ENCODE data around the gene SCO1. TPM values are rescaled to one million over a fixed set of nuclear protein-coding genes. Genes with fewer than 3 reads are reported as not detected.

The SCO1 gene
- total RNA-seq, 1 donor from 2014 or later: 36.0 TPM

DNA sequence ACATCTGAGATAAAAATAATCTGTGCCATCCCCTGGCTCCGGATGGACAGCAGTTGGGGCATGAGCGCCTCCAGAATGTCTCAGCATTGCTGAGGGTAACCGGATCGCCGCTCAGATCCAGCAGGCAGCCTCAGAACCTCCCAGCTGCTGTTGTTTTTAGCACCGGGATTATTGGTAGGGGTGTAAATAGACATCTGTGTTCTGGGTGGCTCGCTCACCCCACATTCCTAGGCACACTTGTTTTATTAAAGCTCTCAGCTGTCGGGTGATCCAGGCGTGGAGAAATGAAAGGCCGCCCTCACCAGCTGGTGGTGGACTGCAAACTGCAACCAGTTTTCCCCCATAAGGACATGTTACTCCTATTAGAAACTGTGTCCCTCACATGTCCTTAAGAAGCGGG lies 72.4 kb downstream of the SCO1 start:
- no peaks in the 10 kb centered on the region for H3K9me3 ChIP-seq (ENCODE audit: insufficient read depth, low read depth, low read length)
- H3K4me3 ChIP-seq (ENCODE audit: insufficient read depth, low read depth, low read length): no peak overlapping the region
- Mint-ChIP-seq H3K4me3 (ENCODE audit: unreplicated experiment) (no peak overlapping the region), H3K27ac (ENCODE audit: unreplicated experiment) (no peak overlapping the region), H3K4me1 (ENCODE audit: low read depth, unreplicated experiment) (no peaks in the 10 kb centered on the region), H3K27me3 (ENCODE audit: low read depth, unreplicated experiment) (peaks cover 6% of the 10 kb centered on the region), H3K36me3 (ENCODE audit: low read depth, unreplicated experiment) (peaks cover 5% of the 10 kb centered on the region), H3K9me3 (ENCODE audit: unreplicated experiment) (no peaks in the 10 kb centered on the region)
- FAIRE-seq (no peak), DNase-seq (ENCODE audit: low read depth) (no peak)
- no peaks in the 10 kb centered on the region for H3K4me1 ChIP-seq (ENCODE audit: insufficient read depth, low read length)
- no peak overlapping the region for H3K9ac ChIP-seq (ENCODE audit: low read length)
- H3K4me2 ChIP-seq (ENCODE audit: low read length): no peak overlapping the region
- no peaks in the 10 kb centered on the region for H3K79me2 ChIP-seq (ENCODE audit: insufficient read depth, low read length)
- H4K20me1 ChIP-seq (ENCODE audit: insufficient read depth, low read length): no peaks in the 10 kb centered on the region
- no peaks in the 10 kb centered on the region for H3K36me3 ChIP-seq (ENCODE audit: insufficient read depth, low read length)
- no peak overlapping the region for H3K27ac ChIP-seq (ENCODE audit: low read depth, low read length)
- no peaks in the 10 kb centered on the region for H3K27me3 ChIP-seq (ENCODE audit: insufficient read depth, low read length)
- H2AFZ ChIP-seq (ENCODE audit: low read depth, low read length): no peak overlapping the region
- no peak for TF ChIP-seq EZH2 (IDR thresholded peaks at IDR 0.05; ENCODE audit: insufficient read depth, low read length)
- TF ChIP-seq, protein P1, sequence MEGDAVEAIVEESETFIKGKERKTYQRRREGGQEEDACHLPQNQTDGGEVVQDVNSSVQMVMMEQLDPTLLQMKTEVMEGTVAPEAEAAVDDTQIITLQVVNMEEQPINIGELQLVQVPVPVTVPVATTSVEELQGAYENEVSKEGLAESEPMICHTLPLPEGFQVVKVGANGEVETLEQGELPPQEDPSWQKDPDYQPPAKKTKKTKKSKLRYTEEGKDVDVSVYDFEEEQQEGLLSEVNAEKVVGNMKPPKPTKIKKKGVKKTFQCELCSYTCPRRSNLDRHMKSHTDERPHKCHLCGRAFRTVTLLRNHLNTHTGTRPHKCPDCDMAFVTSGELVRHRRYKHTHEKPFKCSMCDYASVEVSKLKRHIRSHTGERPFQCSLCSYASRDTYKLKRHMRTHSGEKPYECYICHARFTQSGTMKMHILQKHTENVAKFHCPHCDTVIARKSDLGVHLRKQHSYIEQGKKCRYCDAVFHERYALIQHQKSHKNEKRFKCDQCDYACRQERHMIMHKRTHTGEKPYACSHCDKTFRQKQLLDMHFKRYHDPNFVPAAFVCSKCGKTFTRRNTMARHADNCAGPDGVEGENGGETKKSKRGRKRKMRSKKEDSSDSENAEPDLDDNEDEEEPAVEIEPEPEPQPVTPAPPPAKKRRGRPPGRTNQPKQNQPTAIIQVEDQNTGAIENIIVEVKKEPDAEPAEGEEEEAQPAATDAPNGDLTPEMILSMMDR (IDR thresholded peaks at IDR 0.05; ENCODE audit: insufficient read depth, low read depth, low read length): no peak

DNA sequence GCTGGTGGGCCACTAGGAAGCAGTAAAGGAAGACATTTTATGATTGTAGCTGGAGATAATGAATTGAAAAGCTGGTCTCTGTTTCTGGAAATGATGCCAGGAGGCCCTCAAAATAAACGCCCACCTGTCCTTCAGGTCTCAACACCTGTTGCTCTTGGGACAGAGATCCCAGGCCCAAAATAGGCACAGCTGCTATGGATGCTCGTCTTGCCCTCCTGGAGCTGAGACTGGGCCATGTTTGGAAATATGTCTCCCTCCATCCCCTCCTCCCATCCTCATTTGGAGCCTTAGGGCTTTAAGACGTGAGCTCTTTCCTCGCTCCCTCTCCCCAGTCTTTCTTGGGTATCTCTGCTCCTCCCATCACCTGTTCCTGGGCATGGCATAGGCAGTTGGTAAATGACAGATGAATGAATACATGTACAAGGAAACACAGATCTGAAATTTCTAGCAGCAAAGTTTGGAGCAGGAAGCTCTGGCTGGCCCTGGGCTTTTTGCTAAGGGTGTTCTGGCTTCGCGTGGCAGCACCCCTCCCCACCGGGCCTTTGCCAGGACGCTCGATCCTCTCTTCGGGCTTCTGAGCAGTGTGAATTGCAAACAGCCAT lies 73.5 kb downstream of the SCO1 start:
- no peak overlapping the region for H3K27ac ChIP-seq (ENCODE audit: low read depth, low read length)
- no peak for DNase-seq (ENCODE audit: low read depth)
- H3K4me2 ChIP-seq (ENCODE audit: low read length): no peak overlapping the region
- H3K4me1 ChIP-seq (ENCODE audit: insufficient read depth, low read length): no peaks in the 10 kb centered on the region
- H4K20me1 ChIP-seq (ENCODE audit: insufficient read depth, low read length): no peaks in the 10 kb centered on the region
- no peak overlapping the region for H3K4me3 ChIP-seq (ENCODE audit: insufficient read depth, low read depth, low read length)
- Mint-ChIP-seq H3K4me1 (ENCODE audit: low read depth, unreplicated experiment) (no peaks in the 10 kb centered on the region), H3K36me3 (ENCODE audit: low read depth, unreplicated experiment) (no peaks in the 10 kb centered on the region), H3K4me3 (ENCODE audit: unreplicated experiment) (no peak overlapping the region), H3K9me3 (ENCODE audit: unreplicated experiment) (no peaks in the 10 kb centered on the region), H3K27me3 (ENCODE audit: low read depth, unreplicated experiment) (peaks cover 4% of the 10 kb centered on the region), H3K27ac (ENCODE audit: unreplicated experiment) (no peak overlapping the region)
- H3K36me3 ChIP-seq (ENCODE audit: insufficient read depth, low read length): no peaks in the 10 kb centered on the region
- no peak for TF ChIP-seq EZH2 (IDR thresholded peaks at IDR 0.05; ENCODE audit: insufficient read depth, low read length)
- TF ChIP-seq, protein P1 (IDR thresholded peaks at IDR 0.05; ENCODE audit: insufficient read depth, low read depth, low read length): no peak
- FAIRE-seq: no peak
- H3K9ac ChIP-seq (ENCODE audit: low read length): no peak overlapping the region
- H3K79me2 ChIP-seq (ENCODE audit: insufficient read depth, low read length): no peaks in the 10 kb centered on the region
- no peaks in the 10 kb centered on the region for H3K27me3 ChIP-seq (ENCODE audit: insufficient read depth, low read length)
- H2AFZ ChIP-seq (ENCODE audit: low read depth, low read length): no peak overlapping the region
- H3K9me3 ChIP-seq (ENCODE audit: insufficient read depth, low read depth, low read length): no peaks in the 10 kb centered on the region

Measured in astrocyte (in vitro differentiated cells and primary cell).